K562 (cell line): ENCODE data around the gene HFE. TPM values are rescaled to one million over a fixed set of nuclear protein-coding genes. Genes with fewer than 3 reads are reported as not detected.

Experiments
- CHCHD3 ChIP-seq: fragments of 250-450 bp; sonication (Bioruptor Pico); IDR thresholded peaks from 2 replicates; pipeline ENCODE4 v2.1.2; 2022; ENCODE audit warnings: mild to moderate bottlenecking
- CTBP1 ChIP-seq: fragments of 450-650 bp; IDR thresholded peaks from 2 replicates; pipeline ENCODE4 v1.6.1; 2016; ENCODE audit warnings: borderline replicate concordance
- ETV1 ChIP-seq: fragments of 450-650 bp; conservative IDR thresholded peaks from 2 replicates; pipeline ENCODE4 v1.6.1; 2016; ENCODE audit warnings: missing genetic modification characterization, control low read depth, low read depth, missing compliant biosample characterization
- JUNB ChIP-seq: fragments of 450-650 bp; formaldehyde crosslinking; conservative IDR thresholded peaks from 2 replicates; pipeline ENCODE4 v1.4.0; 2020; ENCODE audit warnings: mild to moderate bottlenecking
- MAFG ChIP-seq: fragments of 450-650 bp; conservative IDR thresholded peaks from 2 replicates; pipeline ENCODE4 v1.6.1; 2016; ENCODE audit warnings: missing genetic modification characterization, missing compliant biosample characterization
- NCOA1 ChIP-seq: fragments of 450-650 bp; IDR thresholded peaks from 2 replicates; pipeline ENCODE4 v1.6.1; 2016; ENCODE audit warnings: low read depth
- PHB ChIP-seq: fragments of 250-450 bp; sonication (Bioruptor Pico); IDR thresholded peaks from 2 replicates; pipeline ENCODE4 v1.5.0; 2021
- PHF8 ChIP-seq: fragments of 200-600 bp; sonication (generic); IDR thresholded peaks from 2 replicates; pipeline ENCODE4 v1.6.1; 2012; ENCODE audit warnings: mixed run types, mild to moderate bottlenecking, inconsistent platforms, low read length, moderate library complexity, borderline replicate concordance
- RNF2 ChIP-seq: sonication (generic); IDR thresholded peaks from 2 replicates; pipeline ENCODE4 v1.6.1; 2016
- SIN3A ChIP-seq, 2 experiments: fragments of 150-350 bp in 1 of 2; IDR thresholded peaks; 2 replicates each; pipeline ENCODE4 v1.6.1; 2011 to 2016; ENCODE audit warnings: borderline replicate concordance in 2 of 2, low read depth in 2 of 2, low read length in 2 of 2, mild to moderate bottlenecking in 2 of 2, moderate library complexity in 2 of 2; ENCODE audit not compliant: control insufficient read depth in 1 of 2
- ZBED1 ChIP-seq: IDR thresholded peaks from 2 replicates; pipeline ENCODE4 v1.6.1; 2014
- polyA plus RNA-seq, 8 experiments: library from polyadenylated mRNA; depleted of rRNA in 4 of 8; stranded (reverse) in 5 of 8; unstranded in 3 of 8; fragments of >200 nt; fragmentation: Nextera tagmentation in 2 of 8; fragmentation: Illumina TruSeq in 1 of 8; extraction: Ambion mirVana in 2 of 8; extraction: Trizol in 1 of 8; gene quantifications; 2 replicates each; pipeline versions ENCODE4 v1.2.1 to v1.2.3, GENCODE V29; 2011 to 2014; ENCODE audit warnings: inconsistent platforms in 1 of 8, missing spikeins in 1 of 8
- total RNA-seq, 7 experiments: library from RNA; depleted of rRNA in 6 of 7; stranded (reverse); fragments of >200 nt in 6 of 7; fragmentation: Illumina TruSeq in 2 of 7; extraction: Trizol in 2 of 7; gene quantifications; 2 replicates each; pipeline versions ENCODE4 v1.2.1 to v1.2.3, GENCODE V29; 2011 to 2021; ENCODE audit warnings: low replicate concordance in 1 of 7
- TF ChIP-seq, protein P1 (sequence below), 2 experiments: fragments of 450-650 bp; IDR thresholded peaks; 2 replicates each; pipeline ENCODE4 v1.6.1; 2018; ENCODE audit warnings: mild to moderate bottlenecking in 2 of 2, low read depth in 1 of 2; ENCODE audit not compliant: partially characterized antibody in 2 of 2
- TF ChIP-seq, protein P2 (sequence below): IDR thresholded peaks from 3 replicates; pipeline ENCODE4 v1.6.1; 2011; ENCODE audit warnings: borderline replicate concordance, mild to moderate bottlenecking, moderate library complexity; ENCODE audit not compliant: insufficient read length; ENCODE audit errors: extremely low read depth
- TF ChIP-seq, protein P3 (sequence below): fragments of 450-650 bp; formaldehyde crosslinking; IDR thresholded peaks from 2 replicates; pipeline ENCODE4 v1.4.0; 2020; ENCODE audit warnings: mild to moderate bottlenecking
- TF ChIP-seq, protein P4 (sequence below): sonication (generic); formaldehyde crosslinking; IDR thresholded peaks from 2 replicates; pipeline ENCODE4 v1.8.0; 2022; ENCODE audit warnings: mild to moderate bottlenecking, missing genetic modification reagents, borderline replicate concordance

HFE gene
- total and polyA plus RNA-seq, 9 of the 15 experiments (the other 6 are each of a cell fraction or from before 2014, with no cell fraction given): 0.14 to 1.2 (median 0.76) TPM

DNA sequence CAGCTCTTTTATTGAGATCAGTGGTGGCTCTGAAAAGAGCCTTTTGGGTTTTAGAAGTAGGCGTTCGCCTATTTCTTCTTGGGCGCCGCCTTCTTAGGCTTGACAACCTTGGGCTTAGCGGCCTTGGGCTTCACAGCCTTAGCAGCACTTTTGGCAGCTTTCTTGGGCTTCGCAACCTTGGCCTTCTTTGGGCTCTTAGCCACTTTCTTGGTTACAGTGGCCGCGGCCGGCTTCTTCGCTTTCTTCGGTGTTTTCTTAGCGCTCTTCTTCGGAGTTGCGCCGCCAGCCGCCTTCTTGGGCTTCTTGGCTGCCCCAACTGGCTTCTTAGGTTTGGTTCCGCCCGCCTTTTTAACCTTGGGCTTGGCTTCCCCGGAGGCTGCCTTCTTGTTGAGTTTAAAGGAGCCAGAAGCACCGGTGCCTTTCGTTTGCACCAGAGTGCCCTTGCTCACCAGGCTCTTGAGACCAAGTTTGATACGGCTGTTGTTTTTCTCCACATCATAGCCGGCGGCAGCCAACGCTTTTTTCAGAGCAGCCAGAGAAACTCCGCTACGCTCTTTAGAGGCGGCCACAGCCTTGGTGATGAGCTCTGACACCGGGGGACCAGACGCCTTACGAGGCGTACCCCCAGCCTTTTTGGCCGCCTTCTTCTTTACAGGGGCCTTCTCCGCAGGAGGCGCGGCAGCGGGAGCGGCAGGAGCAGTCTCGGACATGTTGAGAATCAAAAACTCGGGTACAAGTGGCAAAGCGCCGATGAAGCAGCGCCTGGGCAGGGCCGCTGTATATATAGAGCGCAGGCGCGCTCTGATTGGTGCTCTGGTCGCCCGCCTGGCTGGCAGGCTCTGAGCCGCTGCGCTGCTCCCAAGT is 31.3 kb upstream of the HFE start (continued):
- TF ChIP-seq, protein P1, sequence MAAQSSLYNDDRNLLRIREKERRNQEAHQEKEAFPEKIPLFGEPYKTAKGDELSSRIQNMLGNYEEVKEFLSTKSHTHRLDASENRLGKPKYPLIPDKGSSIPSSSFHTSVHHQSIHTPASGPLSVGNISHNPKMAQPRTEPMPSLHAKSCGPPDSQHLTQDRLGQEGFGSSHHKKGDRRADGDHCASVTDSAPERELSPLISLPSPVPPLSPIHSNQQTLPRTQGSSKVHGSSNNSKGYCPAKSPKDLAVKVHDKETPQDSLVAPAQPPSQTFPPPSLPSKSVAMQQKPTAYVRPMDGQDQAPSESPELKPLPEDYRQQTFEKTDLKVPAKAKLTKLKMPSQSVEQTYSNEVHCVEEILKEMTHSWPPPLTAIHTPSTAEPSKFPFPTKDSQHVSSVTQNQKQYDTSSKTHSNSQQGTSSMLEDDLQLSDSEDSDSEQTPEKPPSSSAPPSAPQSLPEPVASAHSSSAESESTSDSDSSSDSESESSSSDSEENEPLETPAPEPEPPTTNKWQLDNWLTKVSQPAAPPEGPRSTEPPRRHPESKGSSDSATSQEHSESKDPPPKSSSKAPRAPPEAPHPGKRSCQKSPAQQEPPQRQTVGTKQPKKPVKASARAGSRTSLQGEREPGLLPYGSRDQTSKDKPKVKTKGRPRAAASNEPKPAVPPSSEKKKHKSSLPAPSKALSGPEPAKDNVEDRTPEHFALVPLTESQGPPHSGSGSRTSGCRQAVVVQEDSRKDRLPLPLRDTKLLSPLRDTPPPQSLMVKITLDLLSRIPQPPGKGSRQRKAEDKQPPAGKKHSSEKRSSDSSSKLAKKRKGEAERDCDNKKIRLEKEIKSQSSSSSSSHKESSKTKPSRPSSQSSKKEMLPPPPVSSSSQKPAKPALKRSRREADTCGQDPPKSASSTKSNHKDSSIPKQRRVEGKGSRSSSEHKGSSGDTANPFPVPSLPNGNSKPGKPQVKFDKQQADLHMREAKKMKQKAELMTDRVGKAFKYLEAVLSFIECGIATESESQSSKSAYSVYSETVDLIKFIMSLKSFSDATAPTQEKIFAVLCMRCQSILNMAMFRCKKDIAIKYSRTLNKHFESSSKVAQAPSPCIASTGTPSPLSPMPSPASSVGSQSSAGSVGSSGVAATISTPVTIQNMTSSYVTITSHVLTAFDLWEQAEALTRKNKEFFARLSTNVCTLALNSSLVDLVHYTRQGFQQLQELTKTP (IDR thresholded peaks at IDR 0.05; ENCODE audit: low read depth in 1 of 2, partially characterized antibody in 2 of 2): peak; percentile 90 to 99
- TF ChIP-seq SIN3A (IDR thresholded peaks at IDR 0.05; ENCODE audit: borderline replicate concordance in 2 of 2, control insufficient read depth in 1 of 2, low read depth in 2 of 2, low read length in 2 of 2) (peak; percentile 72 to 77), ETV1 (tag) (peak; percentile 19; the same call in 1 of the 2 replicates), PHF8 (peak; percentile 73), CTBP1 (peak; percentile 65), RNF2 (peak; percentile 97), CHCHD3 (CRISPR knock-in tag) (peak; percentile 97), NCOA1 (no peak), MAFG (no peak; the same call in 1 of the 2 replicates), PHB (CRISPR knock-in tag) (peak; percentile 66), ZBED1 (peak; percentile 99), JUNB (CRISPR knock-in tag) (no peak)
- TF ChIP-seq, protein P2, sequence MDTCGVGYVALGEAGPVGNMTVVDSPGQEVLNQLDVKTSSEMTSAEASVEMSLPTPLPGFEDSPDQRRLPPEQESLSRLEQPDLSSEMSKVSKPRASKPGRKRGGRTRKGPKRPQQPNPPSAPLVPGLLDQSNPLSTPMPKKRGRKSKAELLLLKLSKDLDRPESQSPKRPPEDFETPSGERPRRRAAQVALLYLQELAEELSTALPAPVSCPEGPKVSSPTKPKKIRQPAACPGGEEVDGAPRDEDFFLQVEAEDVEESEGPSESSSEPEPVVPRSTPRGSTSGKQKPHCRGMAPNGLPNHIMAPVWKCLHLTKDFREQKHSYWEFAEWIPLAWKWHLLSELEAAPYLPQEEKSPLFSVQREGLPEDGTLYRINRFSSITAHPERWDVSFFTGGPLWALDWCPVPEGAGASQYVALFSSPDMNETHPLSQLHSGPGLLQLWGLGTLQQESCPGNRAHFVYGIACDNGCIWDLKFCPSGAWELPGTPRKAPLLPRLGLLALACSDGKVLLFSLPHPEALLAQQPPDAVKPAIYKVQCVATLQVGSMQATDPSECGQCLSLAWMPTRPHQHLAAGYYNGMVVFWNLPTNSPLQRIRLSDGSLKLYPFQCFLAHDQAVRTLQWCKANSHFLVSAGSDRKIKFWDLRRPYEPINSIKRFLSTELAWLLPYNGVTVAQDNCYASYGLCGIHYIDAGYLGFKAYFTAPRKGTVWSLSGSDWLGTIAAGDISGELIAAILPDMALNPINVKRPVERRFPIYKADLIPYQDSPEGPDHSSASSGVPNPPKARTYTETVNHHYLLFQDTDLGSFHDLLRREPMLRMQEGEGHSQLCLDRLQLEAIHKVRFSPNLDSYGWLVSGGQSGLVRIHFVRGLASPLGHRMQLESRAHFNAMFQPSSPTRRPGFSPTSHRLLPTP: peak; percentile 5
- TF ChIP-seq, protein P3, sequence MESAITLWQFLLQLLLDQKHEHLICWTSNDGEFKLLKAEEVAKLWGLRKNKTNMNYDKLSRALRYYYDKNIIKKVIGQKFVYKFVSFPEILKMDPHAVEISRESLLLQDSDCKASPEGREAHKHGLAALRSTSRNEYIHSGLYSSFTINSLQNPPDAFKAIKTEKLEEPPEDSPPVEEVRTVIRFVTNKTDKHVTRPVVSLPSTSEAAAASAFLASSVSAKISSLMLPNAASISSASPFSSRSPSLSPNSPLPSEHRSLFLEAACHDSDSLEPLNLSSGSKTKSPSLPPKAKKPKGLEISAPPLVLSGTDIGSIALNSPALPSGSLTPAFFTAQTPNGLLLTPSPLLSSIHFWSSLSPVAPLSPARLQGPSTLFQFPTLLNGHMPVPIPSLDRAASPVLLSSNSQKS (CRISPR knock-in tag): no peak
- TF ChIP-seq, protein P4, sequence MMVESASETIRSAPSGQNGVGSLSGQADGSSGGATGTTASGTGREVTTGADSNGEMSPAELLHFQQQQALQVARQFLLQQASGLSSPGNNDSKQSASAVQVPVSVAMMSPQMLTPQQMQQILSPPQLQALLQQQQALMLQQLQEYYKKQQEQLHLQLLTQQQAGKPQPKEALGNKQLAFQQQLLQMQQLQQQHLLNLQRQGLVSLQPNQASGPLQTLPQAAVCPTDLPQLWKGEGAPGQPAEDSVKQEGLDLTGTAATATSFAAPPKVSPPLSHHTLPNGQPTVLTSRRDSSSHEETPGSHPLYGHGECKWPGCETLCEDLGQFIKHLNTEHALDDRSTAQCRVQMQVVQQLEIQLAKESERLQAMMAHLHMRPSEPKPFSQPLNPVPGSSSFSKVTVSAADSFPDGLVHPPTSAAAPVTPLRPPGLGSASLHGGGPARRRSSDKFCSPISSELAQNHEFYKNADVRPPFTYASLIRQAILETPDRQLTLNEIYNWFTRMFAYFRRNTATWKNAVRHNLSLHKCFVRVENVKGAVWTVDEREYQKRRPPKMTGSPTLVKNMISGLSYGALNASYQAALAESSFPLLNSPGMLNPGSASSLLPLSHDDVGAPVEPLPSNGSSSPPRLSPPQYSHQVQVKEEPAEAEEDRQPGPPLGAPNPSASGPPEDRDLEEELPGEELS (CRISPR knock-in tag): no peak
